ENCODE data around the gene CERK. TPM values are rescaled to one million over a fixed set of nuclear protein-coding genes. Genes with fewer than 3 reads are reported as not detected.

Gene CERK
- total and polyA plus RNA-seq, 4 experiments from 2014 or later, result 91.2 to 164 (median 136) TPM

DNA sequence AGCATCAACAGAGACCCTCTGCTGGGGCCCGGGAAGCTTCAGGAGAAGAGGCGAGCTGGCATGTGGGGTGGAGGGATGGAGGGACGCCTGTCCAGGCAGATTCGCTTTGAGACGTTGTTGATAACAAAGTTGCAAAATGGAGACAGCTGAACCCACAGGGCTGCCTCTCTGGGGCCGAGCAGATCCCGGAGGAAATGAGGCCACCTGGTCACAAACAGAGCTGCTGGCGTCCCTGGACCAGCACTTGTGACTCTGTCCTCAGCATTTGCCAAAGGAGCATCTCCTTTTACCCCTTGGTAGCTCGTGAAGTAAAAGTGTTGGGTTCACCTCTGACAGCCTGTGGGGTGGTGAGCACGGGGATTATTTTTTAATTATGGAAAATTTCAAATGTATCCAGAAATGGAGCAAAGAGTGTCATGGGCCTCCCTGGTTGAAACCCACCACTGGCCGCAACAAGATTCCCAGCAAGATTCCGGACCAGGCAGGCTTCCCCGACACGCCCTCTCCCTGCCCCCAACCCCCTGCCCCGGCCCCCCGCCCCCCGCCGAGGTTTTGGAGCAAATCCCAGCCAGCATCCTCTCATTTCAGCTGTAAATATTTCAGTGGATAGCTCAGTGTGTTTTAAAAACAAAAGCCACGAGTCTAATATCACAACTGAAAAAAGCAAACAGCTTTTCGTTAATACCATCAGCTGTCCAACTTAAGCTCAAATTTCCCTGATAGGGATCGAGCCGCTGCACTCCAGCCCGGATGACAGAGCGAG, 97.6 kb downstream of the CERK start:
- Mint-ChIP-seq H3K4me3 (no peak overlapping the region), H3K4me1 (peaks cover 3 to 12% (median 9%) of the 10 kb centered on the region in 4 donors), H3K9me3 (no peaks in the 10 kb centered on the region), H3K27ac (no peak overlapping the region), H3K36me3 (peaks cover 6 to 10% of the 10 kb centered on the region in 2 donors), H3K27me3 (no peaks in the 10 kb centered on the region)
- POLR2A ChIA-PET (ENCODE audit: partially characterized antibody), result no interaction called here
- H3K27me3 ChIP-seq (ENCODE audit: insufficient read depth, low read length), result no peaks in the 10 kb centered on the region
- no peaks in the 10 kb centered on the region for H3K9me3 ChIP-seq (ENCODE audit: control insufficient read depth in 1 of 2, low read length in 2 of 2)
- no peak overlapping the region for H3K4me3 ChIP-seq (ENCODE audit: low read length in 2 of 2)
- no peak overlapping the region for H3K27ac ChIP-seq (ENCODE audit: low read depth, low read length)
- DNase-seq, result no peak
- intact Hi-C loops (cut with micrococcal nuclease), result no loop called here
- CTCF ChIA-PET (ENCODE audit: partially characterized antibody), result interaction anchor here (1.0 kb wide), 1 partner anchor 77 kb away, joined by 3 read pairs; no protein-coding TSS in a partner anchor
- H3K4me1 ChIP-seq (ENCODE audit: insufficient read depth, low read length), result no peaks in the 10 kb centered on the region
- no peaks in the 10 kb centered on the region for H3K36me3 ChIP-seq (ENCODE audit: insufficient read depth, low read length)

- peaks cover 6 to 10% of the 10 kb centered on the region in 2 donors for H3K36me3 Mint-ChIP-seq
- ChIA-PET POLR2A (ENCODE audit: partially characterized antibody) (no interaction called here), CTCF (ENCODE audit: partially characterized antibody) (interaction anchor here (1.0 kb wide), 1 partner anchor 77 kb away, joined by 3 read pairs; no protein-coding TSS in a partner anchor)
- no peaks in the 10 kb centered on the region for H3K9me3 ChIP-seq (ENCODE audit: control insufficient read depth in 1 of 2, low read length in 2 of 2)
- no peak overlapping the region for H3K4me3 ChIP-seq (ENCODE audit: low read length in 2 of 2)
- H3K36me3 ChIP-seq (ENCODE audit: insufficient read depth, low read length), result no peaks in the 10 kb centered on the region
- H3K27me3 Mint-ChIP-seq, result no peaks in the 10 kb centered on the region
- DNase-seq, result no peak
- peaks cover 3 to 12% (median 9%) of the 10 kb centered on the region in 4 donors for H3K4me1 Mint-ChIP-seq
- H3K4me3 Mint-ChIP-seq, result no peak overlapping the region
- no peak overlapping the region for H3K27ac ChIP-seq (ENCODE audit: low read depth, low read length)
- no peaks in the 10 kb centered on the region for H3K4me1 ChIP-seq (ENCODE audit: insufficient read depth, low read length)
- no peaks in the 10 kb centered on the region for H3K27me3 ChIP-seq (ENCODE audit: insufficient read depth, low read length)
- H3K9me3 Mint-ChIP-seq, result no peaks in the 10 kb centered on the region
- intact Hi-C loops (cut with micrococcal nuclease), result no loop called here
- no peak overlapping the region for H3K27ac Mint-ChIP-seq
Measured at GRCh38 chr22:46639843-46640242, 98.2 kb downstream of the CERK start.

DNA sequence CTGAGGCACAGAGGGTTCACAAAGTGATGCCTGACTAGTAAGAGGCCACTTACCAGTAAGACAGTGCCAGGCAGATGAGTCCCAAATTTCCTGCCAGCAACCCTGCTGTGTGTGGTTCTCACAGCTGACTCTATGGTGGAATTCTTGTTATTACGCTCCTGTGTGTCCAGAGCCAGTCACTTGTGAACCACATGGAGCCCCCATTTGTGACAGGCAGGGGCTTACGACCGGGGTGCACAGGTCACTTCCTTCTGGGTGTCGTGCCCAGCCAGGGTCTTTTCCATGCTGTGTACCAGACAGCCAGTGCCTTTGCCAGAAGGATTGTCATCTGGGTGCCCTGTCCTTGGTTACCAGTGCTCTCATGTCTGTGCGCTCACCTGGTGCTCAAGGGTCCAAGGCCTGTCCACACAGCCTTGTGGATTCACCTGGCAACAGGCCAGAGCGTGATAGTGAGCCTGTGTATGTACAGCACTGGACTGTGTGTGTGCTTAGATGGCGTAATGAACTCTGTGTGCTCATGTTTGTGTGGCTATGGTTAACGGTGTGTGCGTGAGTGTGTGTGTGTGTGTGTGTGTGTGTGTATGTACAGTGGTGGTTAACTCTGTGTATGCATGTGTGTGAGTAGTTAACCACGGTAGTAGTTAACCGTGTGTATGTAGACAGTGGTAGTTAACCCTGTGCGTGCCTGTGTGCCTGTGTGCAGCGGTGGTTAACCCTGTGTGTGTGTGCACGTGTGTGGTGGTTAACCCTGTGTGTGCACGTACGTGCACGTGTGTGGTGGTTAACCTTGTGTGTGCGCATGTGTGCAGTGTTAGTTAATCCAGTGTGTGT, 99.2 kb downstream of the CERK start:
- Mint-ChIP-seq H3K36me3 (peaks cover 6 to 10% of the 10 kb centered on the region in 2 donors), H3K27me3 (no peaks in the 10 kb centered on the region), H3K4me3 (no peak overlapping the region), H3K27ac (peak overlapping the region in 6 of 7 donors; percentile 11 to 77 (median 40)), H3K4me1 (peaks cover 9 to 14% (median 9%) of the 10 kb centered on the region in 4 donors), H3K9me3 (no peaks in the 10 kb centered on the region)
- intact Hi-C loops (cut with micrococcal nuclease), result no loop called here
- H3K9me3 ChIP-seq (ENCODE audit: control insufficient read depth in 1 of 2, low read length in 2 of 2), result no peaks in the 10 kb centered on the region
- no peak overlapping the region for H3K27ac ChIP-seq (ENCODE audit: low read depth, low read length)
- H3K36me3 ChIP-seq (ENCODE audit: insufficient read depth, low read length), result no peaks in the 10 kb centered on the region
- ChIA-PET POLR2A (ENCODE audit: partially characterized antibody) (no interaction called here), CTCF (ENCODE audit: partially characterized antibody) (no interaction called here)
- H3K27me3 ChIP-seq (ENCODE audit: insufficient read depth, low read length), result no peaks in the 10 kb centered on the region
- DNase-seq, result peak in 2 of 5 donors; percentile 20 to 24
- H3K4me3 ChIP-seq (ENCODE audit: low read length in 2 of 2), result no peak overlapping the region
- no peaks in the 10 kb centered on the region for H3K4me1 ChIP-seq (ENCODE audit: insufficient read depth, low read length)

GRCh38 chr22:46637711-46638600, 100.1 kb downstream of the CERK start:
- CTCF ChIA-PET (ENCODE audit: partially characterized antibody), result interaction anchor here (1.6 kb wide), 1 partner anchor 75 kb away, joined by 5 read pairs; no protein-coding TSS in a partner anchor
- H3K9me3 Mint-ChIP-seq, result no peaks in the 10 kb centered on the region
- H3K27me3 Mint-ChIP-seq, result no peaks in the 10 kb centered on the region

GRCh38 chr22:46636221-46637002, 101.6 kb downstream of the CERK start:
- intact Hi-C loops (cut with micrococcal nuclease), result no loop called here
- DNase-seq, result no peak
- CTCF ChIA-PET (ENCODE audit: partially characterized antibody), result interaction anchor here (1.6 kb wide), 1 partner anchor 73 kb away, joined by 5 read pairs; no protein-coding TSS in a partner anchor
- no peak overlapping the region for H3K27ac ChIP-seq (ENCODE audit: low read depth, low read length)
- H3K36me3 Mint-ChIP-seq, result peaks cover under 1 to 4% of the 10 kb centered on the region in 2 donors
- H3K27ac Mint-ChIP-seq, result no peak overlapping the region
- no peak overlapping the region for H3K4me3 Mint-ChIP-seq
- H3K4me1 Mint-ChIP-seq, result peaks cover 5 to 9% (median 6%) of the 10 kb centered on the region in 4 donors
- no peak overlapping the region for H3K4me3 ChIP-seq (ENCODE audit: low read length in 2 of 2)
- POLR2A ChIA-PET (ENCODE audit: partially characterized antibody), result no interaction called here
- H3K9me3 ChIP-seq (ENCODE audit: control insufficient read depth in 1 of 2, low read length in 2 of 2), result no peaks in the 10 kb centered on the region
- no peaks in the 10 kb centered on the region for H3K36me3 ChIP-seq (ENCODE audit: insufficient read depth, low read length)
- H3K27me3 Mint-ChIP-seq, result no peaks in the 10 kb centered on the region
- H3K4me1 ChIP-seq (ENCODE audit: insufficient read depth, low read length), result no peaks in the 10 kb centered on the region
- no peaks in the 10 kb centered on the region for H3K9me3 Mint-ChIP-seq
- no peaks in the 10 kb centered on the region for H3K27me3 ChIP-seq (ENCODE audit: insufficient read depth, low read length)

More at GRCh38 chr22:46637711-46638600, 100.1 kb downstream of the CERK start:
- H3K4me1 Mint-ChIP-seq, result peaks cover 6 to 10% (median 8%) of the 10 kb centered on the region in 4 donors
- Histone ChIP-seq H3K4me3 (ENCODE audit: low read length in 2 of 2) (no peak overlapping the region), H3K36me3 (ENCODE audit: insufficient read depth, low read length) (no peaks in the 10 kb centered on the region), H3K4me1 (ENCODE audit: insufficient read depth, low read length) (no peaks in the 10 kb centered on the region), H3K9me3 (ENCODE audit: control insufficient read depth in 1 of 2, low read length in 2 of 2) (no peaks in the 10 kb centered on the region), H3K27me3 (ENCODE audit: insufficient read depth, low read length) (no peaks in the 10 kb centered on the region), H3K27ac (ENCODE audit: low read depth, low read length) (no peak overlapping the region)
- H3K4me3 Mint-ChIP-seq, result no peak overlapping the region
- intact Hi-C loops (cut with micrococcal nuclease), result no loop called here
- H3K36me3 Mint-ChIP-seq, result peaks cover 6 to 7% of the 10 kb centered on the region in 2 donors
- no peak for DNase-seq
- POLR2A ChIA-PET (ENCODE audit: partially characterized antibody), result no interaction called here
- H3K27ac Mint-ChIP-seq, result peak overlapping the region in 1 of 7 donors; percentile 61

- no peaks in the 10 kb centered on the region for H3K4me1 ChIP-seq (ENCODE audit: insufficient read depth, low read length)
- Mint-ChIP-seq H3K9me3 (no peaks in the 10 kb centered on the region), H3K4me1 (peaks cover 4 to 9% (median 5%) of the 10 kb centered on the region in 4 donors), H3K4me3 (no peak overlapping the region), H3K27ac (no peak overlapping the region), H3K27me3 (no peaks in the 10 kb centered on the region), H3K36me3 (peaks cover 0 to 3% of the 10 kb centered on the region in 2 donors)
- H3K4me3 ChIP-seq (ENCODE audit: low read length in 2 of 2), result no peak overlapping the region
- H3K9me3 ChIP-seq (ENCODE audit: control insufficient read depth in 1 of 2, low read length in 2 of 2), result no peaks in the 10 kb centered on the region
- H3K27ac ChIP-seq (ENCODE audit: low read depth, low read length), result no peak overlapping the region
- no peaks in the 10 kb centered on the region for H3K36me3 ChIP-seq (ENCODE audit: insufficient read depth, low read length)
- CTCF ChIA-PET (ENCODE audit: partially characterized antibody), result no interaction called here
- intact Hi-C loops (cut with micrococcal nuclease), result no loop called here
- no peak for DNase-seq
- H3K27me3 ChIP-seq (ENCODE audit: insufficient read depth, low read length), result no peaks in the 10 kb centered on the region
- POLR2A ChIA-PET (ENCODE audit: partially characterized antibody), result no interaction called here
Measured at GRCh38 chr22:46635756-46636155, 102.3 kb downstream of the CERK start.

Data from CD4-positive, alpha-beta memory T cell (primary cell).